Activated CD4-positive, alpha-beta T cell treated with anti-CD3 and anti-CD28 coated beads, Interleukin-2, amount 50 U/mL, for 1 hour (primary cell): ENCODE measurements around the gene SLX1B.
"Not testable (repeated sequence)": the region's sequence is repeated elsewhere in the genome, so short reads cannot be mapped to it uniquely, and the experiment has no call there.

ENCODE experiments used
- DNase-seq: peaks from one replicate; pipeline ENCODE4 v3.0.0-alpha.2; 2020

SLX1B gene

DNA sequence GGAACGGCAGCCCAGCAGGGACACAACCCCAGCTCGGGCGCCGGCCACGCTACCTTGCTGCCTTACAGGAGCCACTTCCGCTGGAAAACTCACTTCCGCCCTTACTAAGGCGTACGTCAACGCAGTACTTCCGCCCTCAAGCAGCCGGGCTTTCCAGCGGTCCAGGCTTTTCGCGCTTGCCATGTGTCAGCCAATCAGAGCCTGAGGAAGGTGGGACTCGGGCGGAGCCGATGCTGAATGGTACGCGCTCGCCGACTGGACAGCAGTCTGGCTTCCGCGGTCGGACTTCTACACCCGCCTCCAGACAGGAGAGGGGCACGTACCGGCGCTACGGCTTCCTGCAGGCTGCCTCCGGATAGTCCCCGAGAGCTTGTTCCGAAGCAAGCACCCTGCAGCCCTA lies at the start of gene SLX1B, which contains the start of gene BOLA2:
Gene SLX1B, plus strand, starts transcription at position 265 of the 400 bp plus-strand sequence.
Gene BOLA2, minus strand, starts transcription at position 83 of the 400 bp plus-strand sequence. CDS start 98 bp downstream, outside the sequence.
- not testable (repeated sequence) for DNase-seq

DNA sequence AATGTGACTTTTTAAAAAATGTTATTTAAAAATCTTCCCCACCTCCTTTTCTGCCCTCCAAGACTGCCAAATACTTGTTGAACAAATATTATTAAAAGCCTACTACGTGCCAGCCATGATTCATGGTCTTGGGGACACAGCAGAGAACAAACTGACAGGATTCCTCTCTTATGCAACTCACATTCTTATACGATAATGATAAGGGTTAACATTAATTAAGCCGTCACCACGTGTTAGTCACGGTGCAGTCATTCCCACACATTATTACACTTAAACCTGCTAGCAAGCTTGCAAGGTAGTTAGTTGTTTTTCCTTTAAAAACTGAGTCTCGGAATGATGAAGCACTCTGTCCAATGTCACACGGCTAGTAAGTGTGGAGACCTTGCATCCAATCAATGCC lies 49.1 kb upstream of the SLX1B start:
- DNase-seq = not testable (repeated sequence)

DNA sequence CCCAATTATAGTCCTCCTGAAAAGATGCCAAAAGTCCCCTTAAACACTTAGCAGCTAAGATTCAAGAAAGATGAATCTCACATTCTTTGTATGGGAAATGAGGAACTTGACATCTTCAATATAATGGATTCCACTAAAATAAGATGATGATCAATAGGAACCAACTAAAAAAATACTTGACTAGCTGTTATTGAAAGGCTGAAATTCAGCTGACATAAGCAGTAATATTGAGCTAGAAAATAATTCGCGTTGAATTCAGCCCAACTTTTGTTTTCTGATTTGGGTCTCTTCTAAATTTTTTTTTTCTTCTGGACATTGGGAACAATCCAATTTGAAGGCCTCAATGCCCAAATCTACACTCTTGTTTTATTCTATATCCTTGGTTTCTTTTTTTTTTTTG lies 30.7 kb upstream of the SLX1B start:
- DNase-seq = not testable (repeated sequence)

DNA sequence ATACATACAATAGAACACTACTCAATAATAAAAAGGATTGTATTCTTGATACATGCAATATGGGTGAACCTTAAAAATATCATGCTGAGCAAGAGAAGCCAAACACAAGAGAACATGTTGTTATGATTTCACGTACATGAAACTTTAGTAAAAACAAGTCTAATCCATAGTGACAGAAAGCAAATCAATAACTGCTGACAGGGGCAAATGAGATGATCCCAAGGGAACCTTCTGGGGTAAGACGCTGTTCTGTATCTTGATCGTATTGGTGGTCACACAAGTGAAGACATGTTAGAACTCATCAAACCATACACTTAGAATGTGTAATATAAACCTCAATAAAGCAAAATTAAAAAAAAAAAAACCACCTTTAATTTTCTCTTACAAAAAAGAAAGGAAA lies 28.9 kb upstream of the SLX1B start:
- not testable (repeated sequence) for DNase-seq

DNA sequence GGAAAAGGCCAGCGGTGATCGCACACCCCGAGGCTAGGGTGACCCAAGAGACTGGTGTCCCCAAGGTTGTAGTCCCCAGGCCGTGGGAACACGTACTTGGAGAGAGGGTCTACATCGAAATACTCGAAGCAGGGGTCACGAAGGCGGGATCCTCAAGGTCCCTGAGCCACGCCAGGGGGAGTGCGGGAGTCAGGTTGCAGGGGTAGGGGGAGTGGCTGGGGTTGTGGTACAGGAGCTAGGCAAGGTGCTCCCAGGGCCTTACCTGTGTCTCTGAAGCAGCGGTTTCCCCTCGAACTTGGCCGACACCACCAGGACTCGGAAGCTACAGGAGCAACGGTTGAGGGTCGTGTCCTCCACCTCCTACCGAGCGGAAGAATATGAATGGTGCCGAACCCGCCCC lies 579 bp upstream of the SLX1B start:
- not testable (repeated sequence) for DNase-seq

DNA sequence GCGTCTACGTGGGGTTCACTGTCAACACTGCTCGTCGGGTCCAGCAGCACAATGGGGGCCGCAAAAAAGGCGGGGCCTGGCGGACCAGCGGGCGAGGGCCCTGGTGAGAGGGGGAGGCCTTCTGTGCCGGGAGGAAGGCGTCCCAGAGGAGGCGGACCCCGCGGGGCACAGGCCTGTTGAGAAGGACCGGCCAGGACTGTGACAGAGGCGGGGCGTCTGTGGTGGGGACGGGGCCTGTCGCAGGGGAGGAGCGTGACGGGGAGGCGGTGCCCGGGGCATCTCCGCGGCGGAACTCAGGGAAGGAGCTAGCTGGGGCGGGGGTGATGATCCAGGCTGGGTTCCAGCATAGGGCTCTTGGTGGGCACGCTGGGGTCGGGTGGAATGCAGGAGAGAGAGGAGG lies 495 bp downstream of the SLX1B start:
- not testable (repeated sequence) for DNase-seq

DNA sequence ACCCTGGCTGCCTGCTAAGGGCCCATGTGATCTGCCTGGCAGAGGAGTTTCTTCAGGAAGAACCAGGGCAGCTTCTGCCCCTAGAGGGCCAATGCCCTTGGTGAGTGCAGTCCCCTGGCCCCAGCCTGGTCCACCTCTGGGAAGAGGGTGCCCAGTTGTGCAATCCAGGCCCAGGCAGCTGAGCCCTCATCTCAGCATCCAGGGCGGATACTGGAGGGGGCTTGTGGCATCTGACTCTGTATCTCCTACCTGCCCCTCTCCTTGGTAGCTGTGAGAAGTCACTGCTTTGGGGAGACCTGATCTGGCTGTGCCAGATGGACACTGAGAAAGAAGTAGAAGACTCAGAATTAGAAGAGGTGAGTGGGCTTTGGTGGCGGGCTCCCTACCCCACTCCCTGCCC lies 3.3 kb downstream of the SLX1B start:
- DNase-seq = not testable (repeated sequence)

DNA sequence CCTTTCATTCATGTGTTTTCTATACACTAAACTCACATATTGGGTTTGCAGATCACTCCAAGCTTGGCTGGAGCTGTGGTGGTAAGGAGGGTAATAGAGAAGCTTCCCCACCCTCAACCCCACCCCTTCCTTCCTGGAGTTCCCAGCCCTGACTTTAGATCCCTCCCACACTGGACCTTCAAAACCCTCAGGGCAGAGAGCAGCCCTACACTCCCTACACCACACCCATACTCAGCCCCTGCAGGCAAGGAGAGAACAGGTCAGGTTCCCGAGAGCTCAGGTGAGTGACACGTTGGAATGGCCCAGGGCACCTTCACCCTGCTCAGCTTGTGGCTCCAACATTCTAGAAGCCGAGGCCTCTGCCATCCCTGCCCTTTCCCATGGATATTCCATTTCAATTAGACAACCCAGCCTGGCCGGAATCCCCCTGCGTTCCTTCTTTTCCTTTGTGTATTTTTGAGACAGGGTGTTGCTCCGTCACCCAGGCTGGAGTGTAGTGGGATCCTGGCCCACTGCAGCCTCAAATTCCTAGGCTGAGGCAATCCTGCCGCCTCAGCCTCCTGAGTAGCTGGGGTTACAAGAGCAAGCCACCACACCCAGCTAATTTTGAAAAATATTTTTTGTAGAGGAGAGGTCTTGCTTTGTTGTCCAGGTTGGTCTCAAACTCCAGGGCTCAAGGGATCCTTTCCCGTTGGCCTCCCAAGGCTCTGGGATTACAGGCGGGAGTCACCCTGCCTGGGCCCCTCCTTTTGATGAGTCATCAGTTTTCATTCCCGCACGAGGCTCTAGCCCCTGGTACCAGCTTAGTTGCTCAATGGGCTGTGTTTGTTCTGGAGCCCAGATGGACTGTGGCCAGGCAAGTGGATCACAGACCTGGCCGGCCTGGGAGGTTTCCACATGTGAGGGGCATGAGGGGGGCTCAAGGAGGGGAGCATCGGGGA lies 5.6 kb downstream of the SLX1B start, which contains the start of gene SULT1A4:
Gene SULT1A4, plus strand, starts transcription at position 208 of the 941 bp plus-strand sequence. CDS start 1,473 bp downstream, outside the sequence.
- not testable (repeated sequence) for DNase-seq

DNA sequence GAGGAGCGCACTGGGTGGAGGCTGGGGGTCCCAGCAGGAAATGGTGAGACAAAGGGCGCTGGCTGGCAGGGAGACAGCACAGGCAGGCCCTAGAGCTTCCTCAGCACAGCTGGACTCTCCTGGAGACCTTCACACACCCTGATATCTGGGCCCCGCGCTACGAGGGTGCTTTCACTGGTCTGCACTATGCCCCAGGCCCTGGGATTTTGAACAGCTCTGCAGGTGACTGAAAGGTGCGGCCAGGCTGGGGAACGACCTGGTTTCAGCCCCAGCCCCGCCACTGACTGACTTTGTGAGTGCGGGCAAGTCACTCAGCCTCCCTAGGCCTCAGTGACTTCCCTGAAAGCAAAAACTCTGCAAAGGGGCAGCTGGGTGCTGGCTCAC lies 6.3 kb downstream of the SLX1B start:
- not testable (repeated sequence) for DNase-seq

DNA sequence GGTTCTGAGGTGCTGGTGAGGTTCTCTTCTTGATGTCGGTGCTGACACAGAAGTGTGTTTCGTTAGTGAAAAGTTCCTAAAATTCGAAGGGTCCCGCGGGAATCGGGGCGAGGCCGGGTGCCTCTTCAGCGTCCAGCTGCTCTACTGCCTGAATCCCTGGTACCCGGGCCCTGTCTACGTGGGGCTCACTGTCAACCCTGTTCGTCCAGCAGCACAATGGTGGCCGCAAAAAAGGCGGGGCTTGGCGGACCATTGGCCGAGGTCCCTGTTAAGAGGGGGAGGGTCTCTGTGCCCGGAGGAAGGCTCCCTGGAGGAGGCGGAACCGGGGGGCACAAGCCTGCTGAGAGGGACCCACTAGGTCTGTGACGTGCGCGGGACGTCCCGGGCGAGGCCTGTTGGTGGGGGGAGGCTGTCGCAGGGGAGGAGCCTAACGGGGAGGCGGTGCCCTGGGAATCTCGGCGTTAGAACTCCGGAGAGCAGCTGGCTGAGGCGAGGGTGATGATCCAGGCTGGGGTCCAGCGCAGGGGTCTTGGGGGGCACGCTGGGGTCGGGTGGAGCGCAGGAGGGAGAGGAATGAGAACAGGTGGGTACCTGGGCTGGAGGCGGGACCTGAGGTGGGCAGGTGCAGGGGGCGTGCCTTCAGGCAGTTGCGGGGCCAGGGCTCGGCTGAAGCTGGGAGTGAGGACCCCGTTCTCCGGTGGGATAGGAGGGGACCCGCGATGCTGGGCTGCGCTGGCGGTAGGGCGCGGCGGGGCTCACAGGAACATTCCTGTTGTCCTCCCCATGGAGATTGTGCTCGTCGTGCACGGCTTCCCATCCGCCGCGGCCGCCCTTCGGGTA lies 11.9 kb downstream of the SLX1B start:
- DNase-seq = not testable (repeated sequence)

DNA sequence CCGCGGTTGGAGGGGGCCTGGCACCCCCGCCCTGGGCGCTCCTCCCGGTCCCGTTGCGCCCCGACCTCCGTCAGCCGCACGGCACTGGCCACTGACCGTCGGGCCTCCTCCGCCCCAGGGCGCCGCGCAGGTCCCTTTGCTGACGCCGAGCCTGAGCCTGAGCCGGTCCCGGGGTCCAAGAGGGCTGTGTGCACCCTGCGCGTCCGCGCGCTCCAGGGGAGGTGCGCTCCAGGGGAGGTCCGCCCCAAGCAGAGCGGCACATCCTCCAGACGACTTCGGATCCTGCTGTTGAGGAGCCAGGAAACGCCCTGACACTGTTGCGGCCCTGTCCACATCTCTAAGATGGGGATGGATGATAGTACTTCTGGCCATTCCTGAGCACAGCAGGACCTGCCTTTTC lies 12.6 kb downstream of the SLX1B start:
- not testable (repeated sequence) for DNase-seq

DNA sequence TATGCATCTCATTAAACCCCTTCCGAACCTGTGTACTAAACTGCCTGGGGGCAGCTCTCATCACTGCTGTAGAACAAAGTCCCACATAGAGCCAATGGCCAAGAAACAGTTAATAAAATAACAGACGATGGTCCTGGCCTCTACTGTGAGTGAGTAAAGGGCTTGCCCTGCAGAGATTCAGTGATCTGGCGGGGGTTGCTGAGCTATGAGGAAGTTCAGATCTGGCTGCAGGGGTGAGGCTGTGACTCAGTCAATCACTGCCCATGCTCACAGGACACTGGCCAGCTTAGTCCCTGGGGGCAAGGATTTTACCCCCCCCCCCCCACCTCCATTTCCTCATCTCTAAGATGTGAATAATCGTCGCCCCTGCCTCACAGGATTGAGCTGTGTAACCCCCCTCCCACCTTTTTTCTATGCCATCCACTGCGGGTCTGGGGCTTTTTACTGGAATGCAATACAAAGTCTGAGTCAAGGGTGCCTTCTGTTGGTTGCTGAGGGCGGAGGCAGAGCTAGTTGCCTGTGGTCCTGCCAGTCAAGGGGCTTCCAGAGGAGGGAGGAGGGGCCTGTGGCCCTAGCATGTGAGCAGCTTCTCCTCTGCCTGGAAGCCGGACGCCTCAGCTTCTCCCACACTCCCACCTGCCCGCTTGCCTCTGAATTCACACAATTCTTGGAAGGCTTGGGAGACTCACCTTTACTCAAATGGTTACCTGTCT lies 13.5 kb downstream of the SLX1B start:
- DNase-seq = not testable (repeated sequence)

DNA sequence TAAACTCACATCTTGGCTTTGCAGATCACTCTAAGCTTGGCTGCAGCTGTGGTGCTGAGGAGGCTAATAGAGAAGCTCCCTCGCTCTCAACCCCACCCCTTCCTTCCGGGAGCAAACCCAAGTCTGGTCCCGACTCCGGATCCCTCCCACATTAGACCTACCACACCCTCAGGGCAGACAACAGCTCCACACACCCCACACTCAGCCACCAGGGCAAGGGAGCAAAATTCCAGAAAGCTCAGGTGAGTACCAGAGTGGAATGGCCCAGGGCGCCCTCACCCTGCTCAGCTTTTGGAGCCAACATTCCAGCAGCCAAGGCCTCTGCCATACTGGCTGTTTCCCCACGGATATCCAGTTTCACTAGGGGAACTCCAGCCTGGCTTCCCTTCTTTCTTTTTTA lies 15.3 kb downstream of the SLX1B start:
- peak; percentile 28 for DNase-seq

DNA sequence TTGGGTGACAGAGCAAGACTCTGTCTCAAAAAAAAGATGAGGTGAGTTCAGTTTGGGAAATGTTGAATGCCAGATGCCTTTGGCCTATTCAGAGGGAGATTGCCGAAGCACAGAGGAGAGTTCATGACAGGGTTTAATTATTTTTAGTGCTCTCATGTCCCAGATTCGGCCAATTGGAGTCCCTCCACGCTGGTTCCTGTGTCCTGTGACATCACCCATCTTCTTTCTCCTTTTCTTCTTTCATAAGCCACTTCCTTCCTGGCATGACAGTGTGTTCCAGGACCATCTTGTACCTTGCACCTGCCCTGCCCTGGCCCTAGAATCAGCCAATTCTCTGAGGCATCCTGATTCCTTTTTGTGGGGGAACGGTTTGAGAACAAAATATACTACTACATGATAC lies 17.7 kb downstream of the SLX1B start:
- DNase-seq = not testable (repeated sequence)

DNA sequence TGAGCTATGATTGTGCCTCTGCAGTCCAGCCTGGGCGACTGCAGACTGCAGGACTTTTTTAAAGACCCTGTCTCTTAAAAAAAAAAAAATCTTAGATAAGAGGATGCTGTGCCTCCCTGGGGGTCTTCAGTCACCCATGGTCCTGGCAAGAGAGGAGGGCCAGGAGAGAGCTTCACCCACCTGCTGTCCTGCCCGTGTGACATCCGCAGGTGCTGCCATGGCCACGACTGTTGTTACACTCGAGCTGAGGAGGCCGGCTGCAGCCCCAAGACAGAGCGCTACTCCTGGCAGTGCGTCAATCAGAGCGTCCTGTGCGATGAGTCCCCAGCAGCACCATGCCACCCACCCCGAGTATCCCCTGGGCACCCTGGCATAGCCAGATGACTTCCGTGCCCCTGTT lies 27.9 kb downstream of the SLX1B start:
- peak; percentile 0 for DNase-seq

DNA sequence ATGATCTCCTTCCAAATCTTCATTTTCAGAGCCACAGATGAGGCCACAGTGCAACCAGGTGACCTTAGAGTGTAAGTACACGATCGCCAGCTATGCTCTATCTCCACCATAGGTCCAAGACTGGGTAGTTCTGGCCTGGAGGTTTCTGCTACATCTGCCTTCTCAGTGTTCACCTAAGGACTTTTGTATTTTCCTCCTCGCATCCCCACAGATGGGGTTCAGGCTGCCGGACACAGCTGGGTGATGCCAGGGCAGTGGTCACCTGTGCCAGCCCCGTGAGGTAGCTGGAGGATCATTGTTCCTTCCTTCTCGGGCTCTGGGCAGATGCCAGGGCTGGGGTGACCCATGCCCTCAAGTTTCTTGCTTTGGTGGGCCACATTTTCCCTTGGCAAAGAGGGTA lies 52.0 kb downstream of the SLX1B start, which contains the start of gene NPIPB12:
Gene NPIPB12, minus strand, starts transcription at position 101 of the 400 bp plus-strand sequence.
- DNase-seq = not testable (repeated sequence)
